Measurements from ENCODE around the gene MLN.

MLN gene

DNA sequence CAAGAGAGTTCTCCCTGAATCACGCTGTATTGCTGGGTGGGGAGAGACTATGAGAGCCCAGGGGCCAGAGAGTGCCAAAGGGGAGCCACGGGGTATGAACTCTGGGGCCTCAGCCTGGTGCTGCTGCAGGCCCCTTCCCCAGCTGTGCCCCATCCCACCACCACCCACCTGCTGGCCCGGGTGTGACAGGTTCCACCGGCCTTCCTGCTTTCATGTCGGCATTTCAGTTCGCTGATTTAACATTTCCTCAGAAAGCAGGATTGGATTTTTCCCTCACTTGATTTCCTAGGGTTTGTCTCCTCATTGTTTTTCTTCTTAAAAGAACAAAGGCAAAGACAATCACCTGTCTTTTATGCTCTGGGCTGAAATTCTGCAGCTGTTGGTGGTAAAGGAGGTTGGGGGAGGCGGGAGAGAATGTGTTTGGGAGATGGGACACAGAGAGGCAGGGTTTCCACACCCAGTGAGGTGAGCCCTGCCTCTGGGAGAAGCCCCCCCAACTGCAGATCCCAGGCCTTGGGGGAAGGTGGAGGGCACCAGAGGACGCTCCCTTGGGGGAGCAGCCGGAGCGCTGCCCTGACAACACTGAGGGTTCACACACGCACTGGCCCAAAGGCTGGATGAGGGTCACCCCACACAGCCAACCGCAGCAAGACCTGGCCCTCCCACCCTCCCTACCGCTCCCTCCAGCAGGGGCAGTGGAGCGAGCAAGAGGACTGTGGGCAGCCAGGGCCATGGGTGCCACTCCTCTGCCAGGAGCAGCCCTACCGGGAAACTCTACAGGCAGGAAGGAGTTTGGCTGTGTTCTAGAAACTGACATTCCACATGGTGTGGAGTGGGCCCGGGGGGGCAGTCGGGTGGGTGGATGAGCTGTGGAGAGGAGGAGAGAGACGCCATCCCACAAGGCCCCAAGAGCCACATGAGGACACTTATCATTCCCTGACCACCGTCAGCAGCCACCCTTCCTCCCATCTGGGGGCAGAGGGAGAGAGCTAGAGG is 10.5 kb upstream of the MLN start:
- DNase-seq, result no peak

DNA sequence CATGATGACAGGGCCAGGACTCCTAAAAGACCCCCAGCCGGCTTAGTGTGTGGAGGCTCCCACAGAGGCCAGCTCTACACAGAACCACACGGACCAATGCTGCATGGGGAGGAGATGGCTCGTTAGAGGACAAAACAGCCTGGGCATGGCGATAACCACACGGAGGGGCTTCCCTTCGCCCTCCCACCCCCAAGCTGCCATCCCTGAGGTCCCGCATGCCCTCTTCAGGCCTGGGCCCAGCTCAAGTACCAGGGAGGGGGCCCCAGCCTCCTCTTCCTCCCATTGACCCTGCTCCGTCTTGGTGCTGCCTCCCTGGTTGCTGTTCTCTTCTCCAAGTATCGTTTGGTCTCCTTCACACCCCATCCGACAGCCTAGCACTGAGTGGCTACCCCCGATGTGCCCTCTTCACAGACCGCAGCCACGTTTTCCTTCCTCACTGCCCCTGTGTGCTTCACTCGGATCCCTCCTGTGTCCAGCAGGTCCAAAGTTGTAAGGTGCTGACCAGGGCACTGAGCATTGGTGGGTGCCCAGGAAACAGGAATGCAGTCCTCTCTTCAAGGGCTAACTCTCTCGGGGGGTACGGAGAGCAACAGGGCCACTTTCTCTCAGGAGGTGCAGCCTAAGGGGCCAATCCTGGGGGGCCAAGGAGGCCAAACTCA is 9.6 kb upstream of the MLN start:
- no peak for DNase-seq

GRCh38 chr6:33812669-33813068 is 8.9 kb upstream of the MLN start:
- DNase-seq, result no peak

DNA sequence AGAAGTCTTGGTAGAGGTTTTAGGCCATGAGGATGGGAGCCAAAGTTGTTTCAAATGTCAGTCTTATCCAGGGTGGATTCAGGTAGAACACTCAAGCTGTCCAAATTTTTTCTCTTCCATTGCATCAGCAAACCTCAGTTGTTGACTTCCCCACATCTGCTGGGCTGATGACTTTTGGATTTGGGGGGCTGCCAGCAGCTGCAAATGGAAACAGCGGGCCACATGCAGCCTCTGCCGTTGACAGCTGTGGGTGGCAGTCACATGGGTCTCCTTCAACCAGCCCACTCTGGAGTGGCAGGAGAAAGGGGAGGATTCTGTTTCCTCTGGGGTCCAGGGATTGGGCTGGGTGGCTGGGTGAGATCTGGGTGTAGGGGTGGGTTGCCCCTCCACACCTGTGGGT is 5.8 kb upstream of the MLN start:
- no peak for DNase-seq

- no peak for DNase-seq
These were observed 4.9 kb upstream of the MLN start for GRCh38 chr6:33808641-33809180.

- no peak for DNase-seq
These were observed 3.8 kb upstream of the MLN start for GRCh38 chr6:33807606-33808005.

DNA sequence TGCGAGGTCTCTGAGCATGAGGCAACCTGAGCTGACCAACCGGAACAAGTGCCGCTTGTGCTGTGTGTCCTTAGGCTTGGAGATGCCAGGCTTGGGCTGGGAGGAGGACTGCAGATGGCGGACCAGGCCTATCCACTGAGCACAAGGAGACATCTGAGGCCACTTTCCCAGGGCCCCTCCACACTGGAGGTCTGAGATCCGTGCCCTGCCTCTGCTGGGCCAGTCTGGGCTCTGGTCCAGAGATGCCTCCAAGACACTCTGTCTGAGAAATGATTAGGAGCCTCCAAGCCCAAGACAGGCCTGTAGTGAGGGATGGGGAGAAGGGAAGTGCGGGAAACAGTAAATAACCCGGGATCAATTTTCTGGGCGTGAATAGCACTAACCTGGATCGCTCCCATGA is 3.0 kb upstream of the MLN start:
- DNase-seq, result no peak

GRCh38 chr6:33802186-33802958 is 1.4 kb downstream of the MLN start:
- no peak for DNase-seq

DNA sequence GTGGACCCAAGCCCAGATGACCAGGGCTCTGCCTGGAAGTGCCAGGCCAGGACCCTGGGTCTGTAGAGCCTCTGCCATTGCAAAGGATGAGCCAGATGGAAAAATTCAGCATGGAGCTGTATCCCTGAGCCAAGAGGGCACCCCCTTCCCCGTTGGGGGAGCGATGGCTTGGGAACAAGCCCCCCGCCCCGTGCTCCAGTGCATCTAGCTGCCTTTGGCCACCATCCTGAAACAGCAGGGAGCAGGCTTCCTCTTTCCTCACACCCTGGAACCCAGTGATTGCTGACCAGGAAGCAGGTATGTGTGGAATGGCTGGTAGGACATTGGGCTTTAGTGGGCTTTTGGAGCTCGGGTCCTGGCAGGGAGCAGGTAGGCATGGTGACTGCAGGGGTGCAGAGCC is 2.2 kb downstream of the MLN start:
- DNase-seq, result no peak

- no peak for DNase-seq
These were observed 3.4 kb downstream of the MLN start for GRCh38 chr6:33800248-33800969.

DNA sequence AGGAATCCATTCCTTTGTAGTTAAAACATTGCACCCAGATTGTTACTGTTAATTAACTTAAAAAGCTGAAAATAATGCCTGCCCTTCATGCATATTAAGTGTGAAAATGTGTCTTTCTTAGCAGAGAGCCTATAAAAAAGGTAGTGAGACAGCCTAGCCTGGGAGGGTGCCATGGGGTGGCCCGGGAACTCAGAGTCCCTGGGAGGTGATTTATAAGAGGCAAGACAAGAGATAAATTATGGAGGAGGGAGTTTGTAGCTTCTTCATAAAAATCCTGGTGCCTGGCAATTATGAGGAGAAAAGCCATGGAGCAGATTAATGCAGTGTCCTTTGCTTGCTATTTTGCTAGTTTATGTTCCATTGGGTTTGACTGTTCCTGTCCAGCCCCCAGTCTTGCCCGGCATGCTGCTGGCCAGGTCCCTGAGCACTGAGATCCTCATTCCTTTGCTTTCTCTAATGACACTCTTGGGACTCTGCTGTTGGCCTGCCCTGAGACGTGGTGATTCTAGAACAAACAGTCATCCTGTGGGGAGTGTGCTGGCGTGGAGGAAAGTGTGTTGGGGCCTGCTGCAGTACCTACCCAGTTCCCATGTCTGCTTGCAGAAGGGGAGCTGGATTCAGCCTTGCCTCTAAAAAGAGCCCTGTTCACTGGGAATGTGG is 4.2 kb downstream of the MLN start:
- no peak for DNase-seq

- DNase-seq, result no peak
These were observed 5.4 kb downstream of the MLN start for GRCh38 chr6:33798343-33798848.

DNA sequence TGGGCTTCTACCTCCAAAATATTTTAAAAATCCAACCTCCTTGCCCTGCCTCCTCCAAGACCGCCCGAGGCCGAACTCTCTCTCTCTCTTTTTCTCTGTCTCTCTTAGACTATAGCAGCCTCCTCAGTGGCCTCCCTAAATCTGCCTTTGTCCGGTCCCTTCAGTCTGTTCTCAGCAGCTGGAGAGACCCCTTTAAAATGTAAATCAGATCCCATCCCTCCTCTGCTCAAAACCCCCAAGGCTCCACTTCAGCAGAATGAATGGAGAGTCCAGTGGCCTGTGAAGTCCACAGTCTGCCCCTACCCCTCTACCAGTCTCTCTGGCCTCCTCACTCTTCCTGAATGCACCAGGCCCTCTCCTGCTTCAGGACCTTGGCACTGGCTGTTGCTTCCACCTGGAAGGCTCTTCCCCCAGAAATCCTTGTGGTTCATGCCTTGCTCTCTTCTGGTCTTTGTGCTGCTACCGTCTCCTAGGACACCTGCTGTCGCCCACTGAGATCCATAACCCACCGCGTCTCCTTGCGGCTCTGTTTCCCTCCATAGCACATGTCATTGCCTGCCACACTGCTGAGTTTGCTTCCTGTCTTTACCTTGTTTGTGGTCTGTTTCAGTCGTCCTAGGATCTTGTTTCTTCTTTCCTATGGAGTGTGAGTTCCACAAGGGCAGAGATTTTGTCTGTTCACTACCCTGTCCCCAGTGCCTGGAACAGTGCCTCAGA is 6.0 kb downstream of the MLN start:
- no peak for DNase-seq

GRCh38 chr6:33794910-33795623 is 8.7 kb downstream of the MLN start:
- DNase-seq, result no peak

DNA sequence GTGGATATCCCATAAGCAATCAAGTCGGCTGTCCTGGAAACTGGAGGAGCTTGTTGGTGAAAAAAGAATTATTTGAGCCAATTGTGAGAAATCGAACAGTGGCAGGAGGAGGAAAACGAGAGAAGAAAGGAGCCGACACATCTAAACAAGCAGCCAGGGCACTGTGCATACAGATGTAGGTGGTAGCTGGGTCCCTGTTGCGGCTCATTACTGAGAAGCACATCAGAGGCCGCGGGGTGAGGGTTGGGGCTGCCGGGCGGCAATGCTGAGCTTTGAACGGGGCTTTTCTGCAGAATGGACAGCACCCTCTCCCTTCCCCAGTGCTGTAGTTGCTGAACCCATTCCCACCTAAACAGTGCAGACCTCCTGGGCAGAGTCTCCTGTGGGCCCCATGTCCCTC is 10.8 kb downstream of the MLN start:
- DNase-seq, result no peak

DNA sequence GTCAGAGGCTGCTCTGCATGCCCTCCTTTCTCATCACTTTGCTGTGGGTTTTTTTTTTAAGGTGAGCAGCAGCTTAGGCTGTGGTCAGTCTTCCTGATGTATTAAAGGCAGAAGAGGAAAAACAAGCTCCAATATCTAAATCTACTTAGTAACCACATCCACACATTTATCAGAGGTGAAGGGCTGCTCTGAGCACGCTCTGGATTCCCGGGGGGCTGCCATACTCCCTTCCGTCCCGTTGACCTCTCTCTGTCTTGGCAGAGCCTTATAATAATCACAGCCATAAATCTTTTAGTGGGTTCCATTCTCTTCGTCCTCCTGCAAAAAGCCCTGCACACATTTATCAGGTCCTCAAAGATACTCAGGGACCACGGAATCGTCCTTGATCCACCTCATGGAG is 12.2 kb downstream of the MLN start:
- DNase-seq, result no peak

DNA sequence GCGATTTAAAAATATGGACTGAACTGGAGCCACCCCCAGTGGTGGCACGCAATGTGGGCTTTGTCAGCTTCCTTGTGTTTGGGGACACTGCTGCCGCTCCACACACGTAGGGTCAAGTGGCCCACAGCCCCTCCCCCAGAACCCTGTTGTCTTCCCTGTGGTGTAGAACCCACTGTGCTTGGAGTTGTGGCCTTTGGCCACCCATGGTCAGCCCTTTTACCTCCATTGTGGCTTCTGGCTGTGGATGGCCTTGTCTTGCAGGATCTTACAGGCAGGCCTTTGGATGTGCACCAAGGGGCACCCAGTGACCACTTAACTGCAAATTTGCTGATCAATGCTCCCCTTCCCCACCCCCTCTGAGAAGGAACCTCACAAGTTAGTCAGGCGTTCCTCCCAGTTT is 12.9 kb downstream of the MLN start:
- no peak for DNase-seq

DNA sequence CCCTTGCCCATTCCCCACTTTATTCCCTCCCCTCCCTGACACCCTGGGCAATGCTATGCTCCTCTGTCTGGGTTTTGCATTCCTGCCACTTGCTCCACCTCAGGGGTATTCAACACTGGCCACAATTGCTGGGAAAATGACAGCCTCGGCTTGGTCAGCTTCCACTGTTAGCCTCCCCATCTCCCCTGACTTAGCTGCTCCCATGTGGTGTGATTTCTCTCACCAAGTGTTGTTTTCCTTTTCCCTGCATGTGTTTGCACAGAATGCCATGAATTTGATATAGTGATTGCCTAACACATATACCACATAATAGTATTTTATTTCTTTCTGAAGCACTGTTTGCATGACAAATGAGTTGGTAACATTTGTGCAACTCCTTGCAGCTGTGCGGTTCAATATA is 13.4 kb downstream of the MLN start:
- DNase-seq, result no peak

DNA sequence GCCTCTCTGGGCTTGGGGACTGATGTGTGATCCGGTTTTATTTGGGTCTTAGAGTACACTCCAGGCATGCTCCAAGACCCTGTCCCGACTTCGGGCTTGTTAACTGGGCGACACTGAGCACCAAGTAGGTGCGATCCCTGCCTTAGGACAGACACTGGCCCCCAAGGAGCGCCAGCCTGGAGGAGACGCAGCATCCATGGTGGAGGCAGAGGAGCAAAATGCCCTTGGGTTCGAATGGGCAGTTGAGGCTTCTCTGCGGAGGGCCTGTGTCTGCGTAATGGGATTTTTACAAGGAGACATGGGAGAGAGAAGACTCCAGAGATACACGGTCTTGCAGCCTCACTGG is 14.3 kb downstream of the MLN start:
- DNase-seq, result no peak
